GM20431 (cell line): ENCODE measurements around the gene NMBR.
"Not testable (repeated sequence)": the region's sequence is repeated elsewhere in the genome, so short reads cannot be mapped to it uniquely, and the experiment has no call there.

Experiments
- in situ Hi-C: fragments of 300-500 bp; cut with MseI, MboI; formaldehyde crosslinking; loops from one replicate; pipeline ENCODE4 v1.15.0; 2020; ENCODE audit warnings: low sequenced_read_pairs; ENCODE audit not compliant: unreplicated experiment

Gene NMBR

DNA sequence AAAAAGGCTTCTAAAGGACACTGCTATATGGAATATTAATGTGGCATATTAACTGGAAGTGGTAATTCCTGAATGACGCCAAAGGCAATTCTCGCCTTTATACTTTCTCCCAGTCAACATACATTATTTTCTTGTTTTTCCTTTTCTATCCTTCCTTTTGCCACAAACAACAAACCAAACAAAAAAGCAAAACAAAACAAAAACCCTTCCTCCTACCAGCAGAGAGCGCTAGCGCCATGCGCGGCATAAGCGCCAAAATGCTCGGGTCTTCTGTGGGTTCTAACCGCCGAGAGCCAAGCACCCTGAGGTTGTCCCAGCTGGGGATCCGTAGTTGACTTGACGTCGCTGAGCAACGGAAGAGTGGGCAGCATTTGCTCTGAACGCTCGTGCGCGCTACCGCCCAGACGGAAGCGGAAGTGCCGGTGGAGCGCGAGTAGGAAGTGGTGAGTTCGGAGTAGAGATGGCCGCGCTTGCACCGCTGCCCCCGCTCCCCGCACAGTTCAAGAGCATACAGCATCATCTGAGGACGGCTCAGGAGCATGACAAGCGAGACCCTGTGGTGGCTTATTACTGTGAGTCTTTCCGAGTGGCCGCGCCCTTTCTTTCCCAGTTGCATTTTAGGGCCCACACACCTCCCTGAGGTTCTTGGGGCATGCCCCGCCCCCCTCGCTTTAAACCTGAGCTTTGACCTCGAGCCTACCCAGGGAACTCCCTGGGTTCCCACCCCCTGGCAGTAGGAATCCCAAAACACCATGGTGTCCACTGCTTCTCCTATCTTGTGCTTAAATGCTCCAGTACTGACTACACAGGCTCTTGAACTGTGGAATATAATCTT lies at the start of gene NMBR, which contains the start of gene VTA1:
TSS of gene NMBR (minus strand) at position 295 of the 835 bp plus-strand sequence. CDS start 58,464 bp downstream, outside the sequence.
TSS of gene VTA1 (plus strand) at position 436 of the 835 bp plus-strand sequence. CDS start at position 461, 25 bp downstream.
- in situ Hi-C loops, result loop anchor here (25.0 kb wide), 1 partner anchor 240 kb away; no protein-coding TSS in a partner anchor

DNA sequence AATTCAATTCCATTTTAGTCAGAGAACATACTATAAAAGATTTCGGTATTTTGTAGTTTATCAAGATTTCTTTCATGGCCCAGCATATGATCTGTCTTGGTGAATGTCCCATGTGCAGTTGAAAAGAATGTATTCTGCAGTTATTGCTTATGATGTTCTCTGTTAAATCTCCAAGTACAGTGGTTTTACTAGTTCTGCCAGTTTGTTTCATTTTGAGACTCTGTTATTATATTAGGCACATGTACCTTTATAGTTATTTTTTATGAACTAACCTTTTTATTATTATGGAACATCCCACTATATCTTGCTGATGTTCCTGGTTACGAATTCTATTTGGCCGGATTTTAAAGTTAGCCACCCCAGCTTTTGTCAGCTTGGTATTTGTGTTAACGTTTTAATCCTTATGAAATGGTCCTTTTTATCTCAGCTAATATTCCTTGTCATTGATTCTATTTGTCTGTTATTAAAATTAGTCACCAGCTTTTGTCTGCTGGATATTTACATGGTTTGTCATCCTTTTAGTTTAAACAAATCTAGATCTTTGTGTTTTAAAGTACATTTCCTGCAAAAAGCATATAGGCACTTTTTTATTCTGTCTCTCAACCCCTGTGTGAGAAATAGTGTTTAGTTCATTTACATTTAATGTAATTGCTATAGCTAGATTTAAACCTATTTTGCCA lies 49.1 kb upstream of the NMBR start:
- in situ Hi-C loops, result no loop called here

DNA sequence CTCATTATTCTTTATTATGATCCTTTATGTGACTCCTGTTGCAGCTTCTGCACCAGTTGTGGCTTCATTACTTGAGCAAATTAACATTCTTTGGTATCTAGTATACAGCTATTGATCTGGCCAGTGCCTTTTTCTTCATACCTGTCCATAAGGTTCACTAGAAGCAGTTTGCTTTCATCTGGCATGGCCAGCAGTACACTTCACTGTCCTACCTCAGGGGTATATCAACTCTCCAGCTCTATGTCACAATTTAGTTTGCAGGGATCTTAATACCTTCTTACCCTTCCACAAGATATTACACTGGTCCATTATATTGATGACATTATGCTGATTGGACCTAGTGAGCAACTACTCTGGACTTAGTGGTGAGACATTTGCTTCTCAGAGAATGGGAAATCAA lies 46.7 kb upstream of the NMBR start:
- in situ Hi-C loops, result no loop called here

DNA sequence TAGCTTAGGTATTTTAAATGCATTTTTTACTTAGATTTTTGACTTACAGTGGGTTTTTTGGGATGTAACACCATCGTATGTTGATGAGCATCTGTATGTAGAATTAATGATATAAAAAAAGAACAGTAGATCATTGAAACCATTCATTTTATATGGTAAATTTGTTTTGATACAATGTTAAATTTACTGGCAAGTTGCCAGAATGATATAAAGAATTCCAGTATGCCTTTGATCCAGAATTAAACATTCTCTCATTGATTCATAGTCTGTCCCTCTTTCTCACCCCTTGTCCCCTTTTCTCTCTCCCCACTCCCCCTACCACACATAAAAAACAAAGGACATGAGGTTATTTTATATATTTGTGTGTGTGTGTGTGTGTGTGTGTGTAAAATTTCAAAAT lies 45.4 kb upstream of the NMBR start:
- in situ Hi-C loops, result no loop called here

DNA sequence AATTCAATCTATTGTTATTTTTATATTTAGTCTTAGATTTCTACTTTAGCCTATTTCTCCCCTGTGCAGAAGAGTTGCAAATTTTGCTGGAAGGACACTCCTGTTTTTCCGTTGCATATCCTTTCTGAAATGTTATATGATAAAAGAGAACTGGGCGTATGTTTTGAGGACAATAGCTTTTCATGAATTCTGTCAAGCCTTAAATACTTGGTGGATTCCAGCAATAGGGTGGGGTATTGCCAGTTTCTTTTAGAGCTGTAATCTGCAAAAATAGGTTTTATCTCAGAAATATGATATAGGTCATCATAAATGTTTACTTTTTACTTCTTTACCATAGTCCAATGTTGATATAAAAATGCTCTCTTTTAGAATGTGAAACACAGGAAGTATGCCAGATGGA lies 42.1 kb upstream of the NMBR start:
- in situ Hi-C loops, result no loop called here

DNA sequence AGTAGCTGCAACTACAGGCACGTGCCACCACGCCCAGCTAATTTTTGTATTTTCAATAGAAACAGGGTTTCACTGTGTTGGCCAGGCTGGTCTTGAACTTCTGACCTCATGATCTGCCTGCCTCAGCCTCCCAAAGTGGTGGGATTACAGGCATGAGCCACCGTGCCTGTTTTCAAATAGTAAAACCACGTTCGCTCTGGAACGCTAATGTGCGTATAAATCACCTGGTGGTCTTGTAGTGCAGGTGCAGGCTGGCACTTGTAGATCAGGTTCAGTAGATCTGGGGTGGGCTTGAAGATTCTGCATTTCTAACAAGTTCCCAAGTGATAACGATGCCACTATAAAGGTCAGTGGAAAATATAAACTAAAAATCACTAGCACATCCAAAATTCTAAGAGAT lies 41.4 kb upstream of the NMBR start:
- in situ Hi-C loops, result not testable (repeated sequence)

DNA sequence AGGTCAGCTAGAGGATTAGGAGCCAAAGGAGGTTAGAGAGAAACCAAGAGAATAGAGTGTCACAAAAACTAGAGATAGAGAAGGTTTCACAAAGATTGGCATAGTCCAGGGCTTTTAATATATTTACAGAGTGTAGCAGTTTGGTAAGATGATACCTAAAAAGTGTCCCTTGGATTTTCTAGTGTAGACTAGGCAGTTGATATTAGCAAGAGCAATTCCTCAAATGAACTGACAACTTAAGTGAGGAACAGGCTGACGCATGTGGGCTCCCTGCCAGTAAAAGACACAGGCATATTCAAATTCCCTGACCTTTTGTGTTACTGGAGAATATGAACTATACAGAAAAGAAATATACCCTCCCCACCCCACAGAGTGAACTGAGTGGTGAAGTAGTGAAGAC lies 40.3 kb upstream of the NMBR start:
- in situ Hi-C loops, result no loop called here

DNA sequence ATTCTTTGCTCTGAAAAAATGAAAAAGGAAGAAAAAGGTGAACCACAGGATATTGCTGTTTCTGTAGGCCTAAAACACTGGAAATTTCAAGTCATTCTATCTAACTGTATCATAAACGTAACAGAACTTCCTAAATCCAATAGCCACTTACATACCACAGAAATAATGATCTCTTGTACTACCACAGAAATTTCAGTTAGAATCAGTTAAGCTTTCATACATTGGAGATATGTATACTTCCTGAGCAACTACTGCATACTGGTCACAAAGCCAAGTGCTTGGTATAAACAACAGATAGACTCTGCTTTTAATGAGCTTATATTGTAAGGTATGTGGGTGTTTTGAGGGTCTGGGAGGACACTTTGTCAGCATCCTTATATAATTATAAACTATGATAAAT lies 38.7 kb upstream of the NMBR start:
- in situ Hi-C loops, result no loop called here

DNA sequence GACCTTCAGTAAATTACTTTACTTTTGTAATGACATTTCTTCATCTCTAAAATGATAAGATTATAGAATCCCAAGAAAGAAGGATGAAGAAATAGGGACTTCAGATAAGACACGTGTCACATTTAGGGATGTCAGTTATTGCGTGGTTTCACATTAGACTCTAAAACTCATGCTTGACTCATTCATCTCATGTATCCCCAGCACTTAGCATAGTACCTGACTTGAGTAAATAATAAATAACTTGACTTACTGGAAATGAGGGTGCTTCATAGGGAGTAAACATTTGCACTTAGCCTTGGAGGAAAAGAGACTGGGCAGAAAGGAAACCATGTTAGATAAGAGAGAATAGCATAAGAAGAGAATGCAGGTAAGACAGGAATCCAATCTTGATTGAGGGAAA lies 37.4 kb upstream of the NMBR start:
- in situ Hi-C loops, result no loop called here

DNA sequence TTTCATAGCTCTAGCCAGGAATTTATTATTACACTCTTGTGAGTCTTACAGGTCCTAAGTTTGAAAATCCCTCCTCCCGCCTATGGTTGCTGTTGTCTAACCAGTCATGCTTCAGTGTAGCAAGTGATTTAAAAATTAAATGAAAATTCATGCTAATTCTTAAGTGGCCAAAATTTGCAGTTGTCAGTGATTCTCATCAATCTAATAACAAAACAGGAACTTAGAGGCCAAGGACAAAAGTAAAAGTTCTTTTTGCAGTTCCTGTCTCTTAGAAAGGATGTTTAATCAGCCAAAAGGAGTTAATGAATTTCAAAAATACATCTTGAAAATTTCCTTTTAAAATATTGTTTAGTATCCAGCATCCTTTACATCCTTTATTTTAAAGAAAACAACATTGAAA lies 36.4 kb upstream of the NMBR start:
- in situ Hi-C loops, result no loop called here

DNA sequence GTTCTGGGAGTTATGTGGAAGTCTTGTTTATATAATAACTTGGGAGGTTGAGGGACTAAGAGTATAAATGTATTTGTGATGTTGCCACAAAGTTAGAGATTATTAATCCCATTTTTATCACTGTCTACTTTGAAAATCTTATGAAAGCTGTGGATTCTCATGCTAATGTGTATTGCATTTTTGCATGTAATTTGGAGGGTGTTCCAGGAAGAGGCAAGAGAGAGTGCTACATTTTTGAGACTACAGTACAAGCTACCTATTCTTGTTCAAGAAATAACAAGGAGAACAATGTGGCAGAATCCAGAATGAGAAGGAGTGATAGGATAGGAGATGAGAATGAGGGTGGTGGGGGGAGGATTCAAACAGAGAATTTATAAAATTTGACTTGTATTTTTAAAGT lies 35.1 kb upstream of the NMBR start:
- in situ Hi-C loops, result no loop called here

DNA sequence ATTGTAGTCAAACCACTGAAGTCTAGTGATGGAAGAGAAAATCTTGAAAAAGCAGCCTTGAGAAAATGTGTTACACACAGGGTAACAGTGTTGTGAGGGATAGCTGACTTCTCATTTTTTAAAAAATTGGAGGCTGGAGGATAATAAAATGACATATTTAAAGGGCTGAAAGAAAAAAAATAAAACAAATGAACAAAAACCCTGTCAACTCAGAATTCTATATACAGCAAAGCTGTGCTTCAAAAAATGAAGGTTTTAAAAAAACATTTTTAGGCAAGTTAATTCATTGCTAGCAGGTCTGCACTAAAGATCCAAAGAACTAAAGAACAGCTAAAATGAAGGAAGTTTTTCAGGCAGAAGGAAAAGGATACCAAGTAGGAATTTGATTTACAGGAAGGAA lies 31.2 kb upstream of the NMBR start:
- in situ Hi-C loops, result no loop called here

DNA sequence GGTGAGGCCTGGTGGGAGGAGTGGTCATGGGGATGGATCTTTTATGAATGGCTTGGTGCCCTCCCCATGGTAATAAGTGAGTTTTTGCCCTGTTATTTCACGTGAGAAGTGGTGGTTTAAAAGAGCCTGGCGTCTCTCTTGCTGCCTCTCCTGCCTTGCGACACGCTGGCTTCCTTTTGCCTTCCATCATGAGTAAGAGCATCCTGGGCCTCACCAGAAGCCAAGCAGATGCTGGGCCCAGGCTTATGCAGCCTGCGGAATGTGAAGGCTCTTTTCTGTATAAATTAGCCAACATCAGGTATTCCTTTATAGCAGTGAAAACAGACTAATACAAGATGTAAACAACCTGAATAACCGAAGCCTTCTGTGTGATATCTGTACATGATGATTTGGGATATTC lies 27.8 kb upstream of the NMBR start:
- in situ Hi-C loops, result no loop called here

DNA sequence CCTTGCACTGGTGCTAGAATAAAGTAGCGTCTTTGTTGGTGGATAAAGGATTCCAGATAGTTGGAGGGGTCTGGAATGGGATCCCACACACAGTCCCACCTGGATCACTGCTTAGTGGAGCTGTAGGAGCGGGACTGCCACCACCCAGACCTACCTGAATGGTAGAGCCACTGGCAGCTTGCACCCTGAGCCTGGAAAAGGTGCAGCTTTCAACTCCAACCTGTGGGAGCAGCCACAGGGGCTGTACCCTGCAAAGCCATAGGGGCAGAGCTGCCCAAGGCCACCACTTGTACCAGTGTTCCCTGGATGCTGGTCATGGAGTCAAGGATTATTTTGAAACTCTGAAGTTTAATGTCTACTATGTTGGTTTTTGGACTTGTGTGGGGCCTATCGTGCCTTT lies 27.1 kb upstream of the NMBR start:
- in situ Hi-C loops, result no loop called here

DNA sequence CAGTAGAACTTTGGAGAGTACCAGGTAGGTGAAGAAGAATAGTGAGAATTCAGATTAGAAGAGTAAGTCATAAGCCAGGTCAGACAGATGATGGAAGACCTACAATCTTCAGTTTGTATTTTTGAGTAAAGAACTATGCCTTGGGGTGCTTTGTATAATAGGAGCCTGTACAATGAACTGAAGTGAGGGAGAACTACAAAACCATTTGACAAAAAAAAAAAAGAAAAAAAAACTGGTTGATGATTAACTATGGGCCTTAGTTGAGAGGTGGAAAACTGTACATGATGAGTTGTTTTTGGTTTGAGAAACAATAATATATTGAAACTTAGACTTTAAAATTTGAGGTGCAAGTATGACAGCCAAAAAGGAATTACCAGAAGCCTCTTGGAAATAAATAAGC lies 25.8 kb upstream of the NMBR start:
- in situ Hi-C loops, result no loop called here

DNA sequence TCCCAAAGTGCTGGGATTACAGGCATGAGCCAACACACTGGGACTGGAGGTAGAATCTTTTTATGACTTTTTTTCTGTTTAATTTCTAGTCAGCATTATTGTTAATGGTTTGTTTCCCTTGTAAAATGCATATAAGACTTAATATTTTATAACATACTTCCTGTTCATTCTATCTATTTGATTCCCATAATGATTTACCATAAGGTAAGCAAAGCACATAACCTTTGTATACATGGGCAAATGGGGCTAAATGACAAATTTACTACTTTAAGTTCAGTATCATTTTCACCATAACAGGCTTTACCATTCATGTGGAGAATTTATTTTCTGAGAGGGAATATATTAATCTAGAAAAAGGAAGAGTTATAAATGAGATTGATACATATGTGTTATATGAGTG lies 24.4 kb upstream of the NMBR start:
- in situ Hi-C loops, result no loop called here

DNA sequence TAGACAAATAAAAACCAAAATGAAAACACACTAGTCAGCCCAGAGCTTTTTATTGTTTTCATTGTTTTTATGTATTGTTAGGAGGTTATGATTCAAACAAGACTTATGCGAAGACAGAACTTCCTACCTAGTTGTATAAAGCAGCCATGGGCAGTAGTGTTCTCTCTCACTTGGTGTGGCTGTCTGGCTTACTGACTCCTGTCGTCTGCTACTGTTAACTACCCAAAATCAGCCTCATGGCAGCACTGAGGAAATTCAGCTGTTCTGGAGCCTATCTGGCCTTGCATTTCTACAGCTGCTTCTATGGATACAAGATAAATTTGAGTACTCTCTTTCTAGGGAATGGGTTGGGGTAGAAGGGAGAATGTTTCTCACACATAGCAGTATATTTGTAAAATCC lies 20.6 kb upstream of the NMBR start:
- in situ Hi-C loops, result no loop called here

DNA sequence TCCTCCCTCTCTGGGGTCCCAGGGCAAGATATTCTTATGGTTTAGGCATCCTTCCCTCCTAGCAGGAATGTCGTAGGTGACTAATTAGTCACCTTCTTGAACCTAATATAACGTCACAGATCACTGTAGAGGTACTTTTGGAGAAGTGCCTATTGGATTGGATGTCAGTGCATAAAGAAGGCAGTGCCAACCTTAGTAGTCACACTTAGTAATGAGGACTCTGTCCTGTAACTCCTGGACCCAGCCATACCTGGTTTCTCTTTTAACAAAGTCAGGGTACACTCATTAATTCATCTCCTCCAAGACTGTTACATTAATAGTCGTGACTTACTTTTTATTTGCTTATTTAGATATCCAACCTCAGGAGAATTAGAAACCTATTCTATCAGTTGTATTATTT lies 20.1 kb upstream of the NMBR start:
- in situ Hi-C loops, result no loop called here

DNA sequence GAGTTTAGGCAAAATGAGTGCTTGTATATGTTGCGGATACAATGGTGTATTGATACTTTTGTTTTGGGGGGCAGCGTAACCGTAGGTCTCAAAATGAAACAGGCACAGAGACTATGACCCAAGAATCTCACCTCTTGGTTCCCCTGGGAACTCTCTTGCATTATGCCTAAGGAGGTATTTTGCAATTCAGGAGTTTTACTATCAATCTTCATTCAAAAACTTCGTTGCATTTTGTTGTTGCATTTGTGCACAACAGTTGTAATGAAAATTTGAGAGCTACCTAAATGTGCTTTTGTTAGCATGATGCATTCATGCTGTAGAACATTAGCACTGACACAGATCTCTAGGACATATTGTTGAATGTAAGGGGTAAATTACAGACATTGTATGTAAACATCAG lies 18.3 kb upstream of the NMBR start:
- in situ Hi-C loops, result no loop called here

DNA sequence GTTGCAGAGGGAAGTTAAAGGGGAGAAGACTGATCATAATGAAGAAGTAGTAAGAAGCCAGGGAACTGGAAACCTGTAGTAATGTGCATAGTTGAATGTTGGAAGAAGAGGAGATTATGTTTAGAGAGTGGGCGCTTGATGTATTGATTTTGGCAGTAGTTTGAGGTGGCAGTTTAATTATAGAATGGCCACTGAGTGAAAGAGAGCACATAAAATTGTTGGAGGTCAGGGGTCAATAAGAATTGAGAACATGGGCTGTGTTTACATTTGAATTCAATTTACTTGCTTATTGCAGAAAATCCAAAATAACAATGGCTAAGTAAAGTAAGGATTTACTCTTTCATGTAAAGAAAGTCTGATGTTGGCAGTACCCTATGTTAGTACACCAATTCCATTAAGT lies 15.9 kb upstream of the NMBR start:
- in situ Hi-C loops, result no loop called here

DNA sequence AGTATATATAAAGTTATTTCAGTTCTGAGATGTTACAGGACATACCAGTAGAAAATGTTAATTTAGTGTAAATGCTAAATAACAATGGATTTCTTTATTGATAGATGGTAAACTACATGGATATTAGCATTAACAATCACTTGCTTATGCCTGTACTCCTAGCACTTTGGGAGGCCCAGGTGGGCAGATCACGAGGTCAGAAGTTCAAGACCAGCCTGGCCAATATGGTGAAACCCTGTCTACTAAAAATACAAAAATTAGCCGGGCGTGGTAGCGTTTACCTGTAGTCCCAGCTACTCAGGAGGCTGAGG lies 9.8 kb upstream of the NMBR start:
- in situ Hi-C loops, result not testable (repeated sequence)
